A549 (cell line): ENCODE results near the gene SUGCT.

Source experiments
- CBX8 ChIP-seq: fragments of 200-600 bp; sonication (generic); IDR thresholded peaks from 2 replicates; pipeline ENCODE4 v1.6.1; 2016
- CTCF ChIP-seq: fragments of >200 bp; sonication (Bioruptor Twin); formaldehyde crosslinking; IDR thresholded peaks from 3 replicates; pipeline ENCODE4 v1.5.1; 2016
- HDAC2 ChIP-seq: fragments of 200-600 bp; sonication (generic); IDR thresholded peaks from 2 replicates; pipeline ENCODE4 v1.6.1; 2016
- MAX ChIP-seq: IDR thresholded peaks from 2 replicates; pipeline ENCODE4 v1.6.1; 2012
- MAZ ChIP-seq: fragments of 150-350 bp; IDR thresholded peaks from 2 replicates; pipeline ENCODE4 v1.6.1; 2014; ENCODE audit warnings: antibody characterized with exemption, low read depth, low read length, borderline replicate concordance
- MYC ChIP-seq: IDR thresholded peaks from 2 replicates; pipeline ENCODE4 v1.6.1; 2012; ENCODE audit warnings: mild to moderate bottlenecking, inconsistent platforms, low read length, improper control_type of control experiment, borderline replicate concordance
- POLR2AphosphoS2 ChIP-seq: conservative IDR thresholded peaks from 2 replicates; pipeline ENCODE4 v1.6.1; 2012; ENCODE audit warnings: low read length, improper control_type of control experiment, inconsistent platforms
- RARB ChIP-seq: fragments of 250-450 bp; sonication (Bioruptor Pico); IDR thresholded peaks from 2 replicates; pipeline ENCODE4 v1.8.0; 2021; ENCODE audit warnings: mild to moderate bottlenecking, moderate library complexity
- REST ChIP-seq: fragments of 200-600 bp; sonication (generic); IDR thresholded peaks from 2 replicates; pipeline ENCODE4 v1.6.1; 2016; ENCODE audit warnings: antibody characterized with exemption, mild to moderate bottlenecking, moderate library complexity
- RFX5 ChIP-seq: fragments of 450-650 bp; IDR thresholded peaks from 2 replicates; pipeline ENCODE4 v1.7.1; 2014; ENCODE audit warnings: antibody characterized with exemption, mild to moderate bottlenecking, moderate library complexity

DNA sequence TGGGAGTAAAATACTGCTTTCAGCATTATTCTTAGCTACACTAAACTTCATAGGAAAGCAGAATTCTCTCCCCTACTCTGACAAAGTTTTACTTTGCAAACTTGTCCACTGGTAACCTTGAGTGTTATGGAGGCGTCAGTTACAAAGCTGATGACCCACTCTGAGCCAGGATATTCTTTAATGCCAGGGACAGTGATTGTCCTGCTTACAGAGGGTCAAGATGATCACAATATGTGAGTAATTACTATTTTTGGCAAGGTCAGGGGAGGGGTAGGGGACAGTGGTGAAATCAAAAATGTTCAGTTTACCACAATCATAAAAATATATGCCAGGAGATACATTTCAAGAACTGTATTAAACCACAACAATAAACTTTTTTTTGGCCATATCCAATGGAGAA lies 520.6 kb downstream of the SUGCT start:
- TF ChIP-seq CTCF (no peak), MAX (no peak), MAZ (no peak), RFX5 (no peak), REST (no peak), RARB (CRISPR knock-in tag) (no peak), POLR2AphosphoS2 (no peak), HDAC2 (no peak), MYC (no peak), CBX8 (no peak)
